Activated T-cell treated with anti-CD3 and anti-CD28 coated beads, Interleukin-2, amount 50 U/mL, for 1 hour (primary cell): Measurements from ENCODE around the gene PIK3R1.
A peak's percentile ranks its signal among the peaks of the same experiment; 100 is the strongest.

Experiments
- DNase-seq: peaks from one replicate; pipeline ENCODE4 v3.0.0-alpha.2; 2020

The PIK3R1 gene

DNA sequence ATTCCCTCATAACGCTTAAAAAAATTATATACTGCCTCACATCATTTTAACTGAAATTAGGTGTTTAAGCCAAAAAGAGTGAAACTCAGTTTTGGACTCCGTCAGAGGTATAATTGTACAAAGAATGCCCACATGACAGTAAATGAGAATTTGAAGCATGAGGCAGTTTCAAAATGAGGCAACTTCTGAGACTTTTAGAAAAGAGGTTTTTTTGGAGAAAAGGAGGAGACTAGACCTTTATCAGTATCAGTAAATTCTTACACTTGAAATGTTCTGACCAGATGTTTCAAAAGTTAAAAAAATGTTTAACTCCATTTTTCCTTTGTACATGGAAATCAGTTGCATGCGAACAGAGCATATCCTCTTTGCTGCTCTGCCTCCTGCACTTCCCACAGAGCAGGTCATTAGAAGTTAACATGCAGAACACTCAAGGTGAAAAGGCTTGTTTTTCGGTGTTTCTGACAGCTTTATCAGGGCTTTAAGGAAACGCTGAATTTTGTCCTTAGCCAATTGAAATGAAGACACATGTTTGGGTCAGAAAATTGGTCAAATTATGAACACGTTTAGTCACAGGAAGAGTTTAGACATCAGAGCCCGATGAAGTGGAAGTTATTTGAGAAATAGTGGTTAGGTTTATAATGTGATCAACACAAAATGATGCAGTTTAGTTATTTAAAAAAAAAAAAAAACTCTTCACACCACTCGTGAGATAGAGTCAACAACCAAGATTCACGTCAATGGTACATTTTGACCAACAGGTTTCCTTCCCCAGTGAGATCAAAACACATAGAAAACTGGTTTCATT, 59.5 kb downstream of the PIK3R1 start:
- no peak for DNase-seq

DNA sequence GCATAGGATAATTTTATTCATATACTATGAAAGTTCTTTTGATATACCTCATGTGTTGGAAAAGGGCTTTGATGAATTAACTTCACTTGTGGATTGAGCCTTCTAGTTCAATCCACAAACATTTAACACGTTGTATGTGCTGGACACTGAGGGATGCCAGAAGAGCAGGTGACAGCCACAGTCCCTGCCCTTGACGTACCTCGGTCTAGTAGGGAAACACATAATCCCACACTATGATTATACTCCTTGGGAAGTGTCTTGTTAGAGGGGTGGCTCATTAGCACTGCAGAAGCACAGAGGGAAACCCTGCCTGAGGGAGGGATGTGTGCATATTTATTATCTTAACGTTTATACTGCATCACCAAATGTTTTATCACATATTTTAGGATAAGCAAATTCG, 61.2 kb downstream of the PIK3R1 start:
- no peak for DNase-seq

DNA sequence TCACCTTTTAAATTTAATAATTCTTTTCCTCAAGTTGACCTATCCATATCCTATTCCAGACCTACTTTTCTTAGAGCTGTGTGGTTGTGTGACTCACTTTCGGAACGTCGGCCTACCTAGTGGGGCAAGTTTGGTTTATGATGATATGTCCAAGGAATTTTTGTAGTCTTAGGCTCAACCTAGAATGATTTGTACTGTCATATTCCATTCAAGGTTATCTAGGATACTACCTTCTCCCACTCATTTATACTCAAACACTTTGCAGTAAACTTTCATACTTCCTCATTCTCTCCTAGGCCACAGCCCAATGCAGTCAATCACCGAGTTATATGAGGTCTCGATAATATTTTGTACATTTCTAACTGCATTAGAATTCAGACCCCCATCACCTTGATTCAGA, 61.9 kb downstream of the PIK3R1 start:
- DNase-seq = no peak

DNA sequence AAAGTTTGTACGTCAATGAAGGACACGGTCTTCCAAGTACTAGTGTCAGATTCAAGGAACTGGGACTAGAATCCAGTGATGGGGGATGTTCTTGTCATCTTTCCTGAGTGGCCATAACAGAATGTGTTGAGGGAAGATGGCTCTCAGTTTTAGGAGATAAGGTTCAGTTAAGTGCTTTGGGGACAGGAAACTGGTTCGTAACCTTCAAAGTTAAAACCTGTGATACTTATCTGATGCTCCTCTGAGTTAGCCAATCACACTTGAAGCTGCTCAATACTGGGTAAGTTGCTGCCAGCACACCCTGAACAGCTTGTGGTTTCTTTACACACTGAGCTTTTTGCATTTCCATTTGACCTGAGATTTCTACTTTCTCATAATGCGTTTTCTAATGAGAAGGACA, 64.4 kb downstream of the PIK3R1 start:
- no peak for DNase-seq

DNA sequence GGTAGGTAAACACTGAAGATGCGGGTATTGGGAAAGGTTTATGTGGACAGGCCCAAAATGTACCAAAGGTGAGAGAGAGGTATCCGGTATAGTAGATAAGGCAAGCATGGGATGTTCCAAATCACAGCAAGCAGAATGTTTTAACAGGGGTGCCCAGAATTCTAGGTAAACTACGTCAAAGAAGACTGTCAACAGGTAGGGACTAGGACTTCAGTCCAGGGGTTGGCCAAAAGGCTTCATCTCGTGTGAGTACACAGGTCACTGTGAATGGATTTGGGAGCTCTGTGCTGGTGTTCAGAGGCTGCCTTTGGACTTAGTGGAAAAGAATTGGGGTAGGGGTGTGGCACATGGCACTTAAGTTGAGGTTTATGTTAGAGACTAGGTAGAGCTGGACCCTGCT, 66.4 kb downstream of the PIK3R1 start:
- DNase-seq = no peak

DNA sequence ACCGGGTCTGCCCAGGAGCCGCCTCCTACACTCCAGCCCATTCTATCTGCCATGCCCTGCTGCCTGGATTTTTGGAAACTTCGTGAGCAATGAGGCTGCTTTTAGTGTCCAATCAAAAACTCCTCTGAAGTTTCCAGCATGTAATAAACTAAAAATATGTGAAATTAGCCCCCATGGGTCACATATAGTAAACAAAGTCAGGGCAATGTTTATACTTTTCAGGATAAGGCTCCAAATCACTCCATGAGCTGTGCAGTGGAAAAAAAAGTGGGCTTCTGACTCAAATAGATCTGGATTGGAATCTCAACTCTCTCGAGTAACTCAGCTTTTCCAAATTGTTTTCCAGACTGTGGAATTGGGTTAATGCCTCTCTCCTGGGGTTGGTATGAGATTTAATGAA, 68.2 kb downstream of the PIK3R1 start:
- DNase-seq = no peak

DNA sequence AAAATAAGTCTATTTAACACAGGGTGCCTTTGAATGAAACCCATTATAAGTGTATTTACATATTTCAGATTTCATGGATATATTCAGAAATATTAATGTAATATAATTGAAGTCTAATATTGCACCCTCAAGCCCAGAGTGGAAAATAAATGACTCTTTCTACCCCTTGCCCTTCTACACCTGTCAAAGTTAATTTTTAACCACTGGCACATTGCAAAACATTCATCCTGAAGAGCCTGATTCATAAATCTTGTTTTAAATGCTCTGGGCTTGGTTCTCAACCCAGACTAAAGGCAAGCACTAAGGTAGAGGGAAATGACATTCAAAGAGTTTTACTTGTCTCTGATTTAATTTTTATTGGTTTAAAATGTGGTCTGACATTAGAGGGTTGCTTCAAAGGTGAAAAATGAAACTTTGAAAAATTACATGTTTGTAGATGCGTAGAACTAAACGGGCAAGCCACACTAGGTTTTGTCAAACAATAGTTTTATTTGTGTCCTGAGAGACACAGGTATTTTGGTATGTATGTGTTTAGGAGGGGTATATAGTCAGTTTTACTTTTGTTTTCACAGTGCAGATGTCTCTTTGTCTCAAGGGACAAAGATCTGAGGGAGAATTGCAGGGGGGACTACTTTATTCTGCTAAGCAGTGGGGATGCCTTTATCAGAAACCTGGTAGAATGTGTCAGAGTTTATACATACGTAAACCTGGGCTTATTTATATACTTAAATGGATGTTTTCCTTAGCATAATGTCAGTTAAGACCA, 69.7 kb downstream of the PIK3R1 start:
- DNase-seq = no peak

DNA sequence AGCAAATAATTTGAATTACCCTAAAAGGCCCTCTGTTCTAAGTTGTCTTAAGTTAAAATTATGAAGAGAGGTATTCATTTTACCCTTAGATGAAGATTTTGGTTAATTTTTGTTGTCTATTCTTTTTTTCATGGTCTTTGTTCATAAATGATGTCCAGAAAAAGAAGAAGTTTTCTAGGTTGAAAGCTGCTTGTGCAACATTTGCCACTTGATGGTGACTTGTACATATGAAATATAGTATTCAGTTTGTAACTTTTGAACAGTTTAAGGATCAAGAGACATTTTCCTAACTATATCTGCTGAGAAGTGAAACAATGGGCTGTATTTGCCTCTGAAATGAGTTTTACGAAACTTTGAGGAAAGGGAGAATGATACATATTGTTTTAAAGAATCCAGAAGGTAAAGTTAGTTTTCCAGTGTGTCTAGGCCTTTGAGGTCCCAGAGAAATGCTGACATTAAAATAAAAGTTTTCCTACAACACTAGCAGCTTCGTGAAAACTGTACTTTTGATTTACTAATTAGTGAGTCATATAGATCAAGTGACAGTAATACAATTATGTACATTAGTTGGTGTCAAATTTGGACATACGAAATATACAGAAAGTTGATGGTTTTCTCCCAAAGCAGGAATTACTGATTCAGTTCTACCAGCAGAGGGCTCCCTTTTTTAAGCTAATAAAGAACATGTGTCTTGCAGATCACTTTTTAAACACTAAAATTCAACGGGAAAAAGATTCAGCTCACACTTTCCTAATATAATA, 70.5 kb downstream of the PIK3R1 start:
- DNase-seq = no peak

DNA sequence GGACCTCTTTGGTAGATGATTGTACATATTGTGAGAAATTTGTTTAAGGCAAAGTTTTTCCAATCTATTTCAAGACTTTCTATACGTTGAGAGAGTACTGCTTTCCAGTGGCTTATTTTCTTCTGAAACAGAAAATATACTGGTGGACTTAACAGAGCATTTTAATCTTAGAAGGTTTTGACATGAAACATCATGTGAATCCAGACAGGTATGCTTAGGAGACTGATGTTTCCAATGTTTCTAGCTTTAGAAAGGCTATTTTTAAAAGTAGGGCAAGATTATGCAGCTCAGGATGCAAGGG, 71.0 kb downstream of the PIK3R1 start:
- no peak for DNase-seq

DNA sequence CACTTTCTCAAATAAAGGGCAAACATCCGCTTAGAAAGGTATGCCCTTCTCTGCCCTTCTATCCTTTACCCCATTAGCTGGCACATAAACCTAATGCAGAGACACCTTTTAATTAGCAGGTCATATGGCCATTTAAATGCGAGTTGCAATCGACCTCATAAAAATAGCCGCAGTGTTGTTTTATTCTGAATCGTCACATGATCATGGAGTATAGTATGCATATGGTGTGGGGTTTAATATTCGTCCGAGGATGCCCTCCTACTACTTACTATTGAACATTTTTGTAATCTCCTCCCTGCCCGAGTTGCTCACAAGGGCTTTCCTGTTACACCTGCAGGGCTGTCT, 72.0 kb downstream of the PIK3R1 start:
- DNase-seq = no peak

DNA sequence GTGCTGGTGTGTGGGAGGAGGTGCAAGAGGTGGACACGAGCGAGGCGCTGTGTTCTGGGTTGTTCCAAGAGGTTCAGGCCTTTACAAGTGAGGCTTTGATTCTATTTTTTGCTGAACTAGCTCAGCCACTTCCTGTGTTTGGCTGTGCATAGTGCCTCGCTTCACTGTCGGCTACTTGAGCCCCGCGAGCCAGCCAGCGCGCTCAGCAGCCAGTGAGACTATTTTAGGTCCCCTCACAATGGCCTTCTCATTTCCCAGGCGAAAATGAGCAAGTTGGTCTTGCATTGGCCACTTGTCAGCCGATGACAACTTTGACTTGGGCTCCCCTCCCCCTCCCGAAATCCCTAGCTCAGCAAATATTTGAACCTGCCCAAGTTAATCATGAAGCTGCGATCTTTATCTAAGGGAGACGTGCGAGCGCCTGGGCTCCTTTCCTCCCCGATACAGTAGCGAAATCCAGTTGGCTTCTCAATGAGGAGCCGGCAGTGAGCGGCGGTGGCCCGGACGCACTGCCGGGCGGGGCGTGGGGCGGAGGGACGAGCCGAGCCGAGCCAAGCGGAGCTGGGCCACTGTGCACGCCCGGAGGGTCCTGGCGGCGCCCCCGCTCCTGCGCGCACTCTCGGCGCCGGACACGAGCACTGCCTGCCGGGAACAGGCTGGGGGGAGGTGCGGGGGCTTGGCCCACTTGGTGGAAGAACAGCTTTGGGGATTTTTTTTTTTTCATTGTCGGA, 72.6 kb downstream of the PIK3R1 start:
- DNase-seq = peak; percentile 57

DNA sequence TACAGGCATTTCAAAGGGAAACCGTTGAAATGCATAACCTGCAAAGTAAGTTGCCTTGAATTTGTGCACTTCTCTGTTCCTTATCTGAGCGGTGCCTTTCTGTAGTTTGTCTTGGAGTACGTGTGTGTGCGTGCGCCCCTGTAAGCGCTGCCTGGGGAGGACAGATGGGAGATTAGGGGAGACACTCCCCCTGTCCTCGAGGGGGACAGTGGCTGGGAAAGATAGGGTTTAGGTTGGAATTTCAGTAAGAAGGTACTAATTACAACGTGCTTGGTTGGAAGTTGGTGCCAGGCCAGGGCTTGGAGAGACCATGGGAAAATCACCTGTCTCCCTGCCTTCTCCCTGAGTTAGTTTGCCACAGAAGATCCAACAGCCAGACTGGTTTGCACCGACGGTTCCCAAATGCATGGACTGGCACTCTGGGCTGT, 73.2 kb downstream of the PIK3R1 start:
- no peak for DNase-seq

DNA sequence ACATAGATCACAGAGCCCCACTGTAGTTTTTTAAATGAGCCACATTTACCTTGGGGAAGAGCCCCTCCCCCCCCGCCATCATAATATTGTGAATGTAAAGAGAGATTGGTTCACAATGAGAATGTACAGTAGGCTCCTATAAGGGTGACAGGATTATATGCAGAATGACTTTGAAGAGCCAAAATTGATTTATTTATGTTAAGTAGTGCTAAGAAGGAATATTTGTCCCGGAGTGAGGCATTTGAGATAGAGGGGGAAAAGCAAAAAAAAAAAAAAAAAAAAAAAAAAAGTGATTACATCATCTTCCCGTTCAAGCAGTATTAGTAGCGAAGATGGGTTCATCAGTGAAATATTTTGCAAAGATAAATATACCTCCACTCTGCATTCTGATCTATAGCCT, 73.9 kb downstream of the PIK3R1 start:
- no peak for DNase-seq

DNA sequence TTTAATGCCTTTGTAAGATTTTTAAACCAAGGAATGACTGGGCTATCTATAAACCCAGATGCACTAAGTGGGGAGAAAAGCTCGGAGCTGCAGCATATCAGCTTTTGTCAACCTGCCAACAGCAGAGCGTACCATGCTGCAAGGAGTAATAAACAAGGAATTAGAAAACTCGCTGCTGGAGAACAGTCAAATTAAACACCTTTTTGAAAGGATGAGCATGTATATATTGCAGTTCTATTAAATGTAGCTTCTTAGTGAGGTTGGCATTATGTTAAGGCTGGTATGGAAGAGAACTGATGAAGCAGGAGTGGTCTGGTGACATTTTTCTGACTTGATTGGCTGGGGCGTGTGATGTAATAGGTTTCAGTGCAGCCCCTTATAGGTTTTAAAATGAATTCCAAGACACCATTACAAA, 74.7 kb downstream of the PIK3R1 start:
- DNase-seq = no peak

DNA sequence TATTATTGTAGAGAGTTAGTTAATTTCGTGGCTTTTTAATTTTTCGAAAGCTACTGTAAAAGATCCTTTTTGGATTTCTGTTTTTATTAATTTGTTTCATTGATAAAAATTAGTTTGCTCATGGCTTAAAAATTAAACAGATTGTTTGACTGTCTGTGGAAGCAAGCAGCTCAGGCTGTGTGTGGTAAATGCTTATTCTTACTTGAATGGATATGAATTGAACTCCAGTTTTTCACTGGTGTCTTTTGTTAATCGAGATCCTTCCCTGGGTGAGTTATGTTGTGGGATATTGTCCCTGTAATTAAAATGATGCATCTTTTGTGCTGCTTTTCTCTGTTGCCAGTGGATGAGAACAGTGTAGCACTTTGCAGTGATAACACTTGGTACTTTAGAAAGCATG, 75.3 kb downstream of the PIK3R1 start:
- DNase-seq = no peak

DNA sequence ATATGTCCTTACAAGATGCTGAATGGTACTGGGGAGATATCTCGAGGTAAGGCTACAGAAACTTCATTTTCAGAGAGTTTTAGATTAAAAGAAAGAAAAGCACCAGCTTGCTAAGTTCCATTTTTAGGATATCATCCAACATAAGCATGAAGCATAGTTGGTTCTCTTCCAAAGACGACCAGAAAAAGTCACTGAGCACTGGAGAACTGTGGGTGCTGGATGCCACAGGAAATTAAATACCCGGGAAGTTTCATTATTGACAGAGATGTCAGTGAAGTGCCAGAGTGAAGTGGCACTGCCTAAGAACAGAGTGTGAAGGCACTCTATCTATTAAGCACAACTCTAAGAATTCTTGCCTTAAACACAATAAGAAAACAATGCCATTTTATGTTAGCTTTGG, 76.8 kb downstream of the PIK3R1 start:
- no peak for DNase-seq

DNA sequence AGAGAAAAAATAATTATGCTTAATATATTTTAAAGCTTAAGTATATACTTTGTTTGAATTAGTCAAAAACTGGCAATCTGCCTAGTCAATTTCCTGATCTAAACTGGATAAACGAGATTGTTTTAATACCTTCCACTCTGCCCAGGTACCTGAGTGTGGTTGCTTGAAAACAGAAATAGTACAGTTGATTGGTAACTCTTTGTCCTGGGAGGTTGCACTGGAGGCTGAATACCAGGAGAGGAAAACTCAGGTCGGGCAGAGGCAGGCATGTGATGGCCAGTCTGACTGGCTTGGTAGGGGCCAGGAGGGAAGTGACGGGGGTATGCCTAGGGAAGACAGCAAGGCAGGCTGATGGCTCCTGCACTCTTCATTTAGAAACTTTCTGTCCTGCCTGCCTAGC, 80.2 kb downstream of the PIK3R1 start:
- no peak for DNase-seq

DNA sequence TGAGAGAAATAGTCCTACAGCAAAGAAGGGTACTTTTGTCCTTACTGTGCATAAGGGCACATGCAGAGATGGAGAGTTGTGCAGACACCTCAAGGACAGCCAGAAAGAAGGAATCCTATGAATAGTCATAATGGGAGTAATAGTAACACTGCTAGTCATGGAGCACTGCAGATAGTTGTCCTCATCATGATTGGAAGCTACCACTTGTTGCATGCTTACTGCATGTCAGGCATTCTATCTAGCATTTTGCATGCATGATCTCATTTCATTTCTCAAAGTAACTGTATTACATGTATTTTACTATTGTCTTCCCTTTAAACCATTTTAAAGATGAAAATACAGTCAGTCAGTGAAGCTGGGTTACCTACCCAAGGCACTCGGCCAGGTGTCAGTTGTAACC, 81.3 kb downstream of the PIK3R1 start:
- DNase-seq = no peak

DNA sequence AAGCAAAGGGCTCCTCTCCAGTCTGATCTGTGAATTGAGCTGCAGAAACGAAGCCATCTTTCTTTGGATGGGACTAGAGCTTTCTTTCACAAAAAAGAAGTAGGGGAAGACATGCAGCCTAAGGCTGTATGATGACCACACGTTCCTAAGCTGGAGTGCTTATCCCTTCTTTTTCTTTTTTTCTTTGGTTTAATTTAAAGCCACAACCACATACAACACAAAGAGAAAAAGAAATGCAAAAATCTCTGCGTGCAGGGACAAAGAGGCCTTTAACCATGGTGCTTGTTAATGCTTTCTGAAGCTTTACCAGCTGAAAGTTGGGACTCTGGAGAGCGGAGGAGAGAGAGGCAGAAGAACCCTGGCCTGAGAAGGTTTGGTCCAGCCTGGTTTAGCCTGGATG, 82.1 kb downstream of the PIK3R1 start:
- no peak for DNase-seq

DNA sequence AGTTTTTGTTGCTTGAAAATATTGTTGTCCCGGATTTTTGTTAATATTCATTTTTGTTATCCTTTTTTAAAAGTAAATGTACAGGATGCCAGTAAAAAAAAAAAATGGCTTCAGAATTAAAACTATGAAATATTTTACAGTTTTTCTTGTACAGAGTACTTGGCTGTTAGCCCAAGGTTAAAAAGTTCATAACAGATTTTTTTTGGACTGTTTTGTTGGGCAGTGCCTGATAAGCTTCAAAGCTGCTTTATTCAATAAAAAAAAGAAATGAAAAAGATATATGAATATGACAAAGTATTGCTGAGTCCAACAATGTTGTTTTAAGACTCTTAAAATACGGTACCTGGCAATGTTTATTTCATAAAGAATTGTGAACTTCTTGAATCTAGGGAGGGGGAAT, 82.9 kb downstream of the PIK3R1 start:
- no peak for DNase-seq

DNA sequence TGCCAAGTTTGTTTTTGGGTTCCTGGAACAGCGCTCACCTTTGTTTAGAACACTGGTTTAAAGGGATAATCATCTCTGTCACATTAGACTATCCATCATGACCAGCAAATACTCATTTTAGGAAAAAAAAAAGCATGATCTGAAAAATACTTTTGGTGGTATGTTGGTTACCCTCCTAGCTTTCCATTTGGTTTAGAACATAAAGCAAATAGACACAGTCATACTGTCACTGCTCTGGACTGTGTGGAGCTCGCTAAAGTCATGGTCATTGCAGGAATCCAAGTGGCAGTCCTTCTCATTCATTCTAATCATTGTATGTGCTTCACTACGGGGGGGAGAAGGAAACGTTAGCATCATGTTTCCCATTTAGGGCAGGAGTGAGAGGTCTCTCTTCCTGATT, 83.5 kb downstream of the PIK3R1 start:
- DNase-seq = no peak

DNA sequence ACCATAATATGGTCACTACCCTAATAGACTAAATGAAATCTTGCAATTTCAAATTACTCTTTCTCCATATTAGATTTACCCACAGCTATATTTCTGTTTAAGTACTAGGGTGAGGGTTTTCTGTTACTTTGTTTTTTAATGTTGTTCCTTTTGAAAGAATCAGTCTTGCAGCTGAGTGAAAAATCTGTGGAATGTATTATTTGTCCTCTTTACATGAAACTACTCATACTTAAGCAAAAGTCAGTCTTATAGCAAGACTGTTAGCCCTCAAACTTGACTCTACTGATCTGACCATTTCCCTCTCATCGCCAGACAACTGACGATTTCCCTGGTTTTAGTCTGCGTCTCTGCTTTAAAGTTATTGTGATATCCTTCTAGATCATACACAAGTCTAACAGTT, 84.0 kb downstream of the PIK3R1 start:
- no peak for DNase-seq

DNA sequence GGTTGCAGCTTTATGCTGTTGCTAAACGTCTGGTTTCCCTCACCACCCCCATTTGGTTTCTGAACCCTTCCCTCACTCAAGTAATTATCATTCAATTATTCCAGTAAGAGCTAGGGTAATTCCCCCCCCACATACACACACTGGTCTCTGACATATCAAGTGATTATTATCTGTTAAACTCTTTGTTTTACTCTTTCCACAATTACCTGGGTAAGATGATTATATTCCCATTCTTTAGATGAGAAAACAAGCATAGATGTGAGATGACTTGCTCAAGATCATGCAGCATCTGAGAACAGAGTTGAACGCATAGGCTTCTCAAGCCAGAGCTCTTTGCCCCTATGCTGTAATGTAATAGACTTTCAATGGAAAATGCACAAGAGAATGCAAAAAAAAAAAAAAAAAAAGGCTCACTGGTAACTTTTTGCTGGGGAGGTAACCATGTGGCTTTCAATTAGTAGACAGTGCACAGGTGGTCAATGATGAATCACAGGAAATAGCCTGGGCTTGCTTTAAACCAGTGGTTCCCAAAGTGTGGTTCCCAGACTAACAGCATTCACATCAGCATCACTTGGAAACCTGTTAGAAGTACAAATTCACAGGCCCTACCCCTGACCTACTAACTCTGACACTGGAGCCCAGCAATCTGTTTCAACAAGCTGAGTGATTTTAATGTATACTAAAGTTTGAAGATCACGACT, 87.6 kb downstream of the PIK3R1 start:
- no peak for DNase-seq
